HG03095 (cell line): ENCODE measurements around the gene VPS8.

ENCODE experiments used
- ATAC-seq: cut with Tn5 transposase; IDR thresholded peaks from one replicate; pipeline ENCODE4 v1.9.1; 2021; ENCODE audit warnings: moderate library complexity; ENCODE audit not compliant: unreplicated experiment

VPS8 gene

DNA sequence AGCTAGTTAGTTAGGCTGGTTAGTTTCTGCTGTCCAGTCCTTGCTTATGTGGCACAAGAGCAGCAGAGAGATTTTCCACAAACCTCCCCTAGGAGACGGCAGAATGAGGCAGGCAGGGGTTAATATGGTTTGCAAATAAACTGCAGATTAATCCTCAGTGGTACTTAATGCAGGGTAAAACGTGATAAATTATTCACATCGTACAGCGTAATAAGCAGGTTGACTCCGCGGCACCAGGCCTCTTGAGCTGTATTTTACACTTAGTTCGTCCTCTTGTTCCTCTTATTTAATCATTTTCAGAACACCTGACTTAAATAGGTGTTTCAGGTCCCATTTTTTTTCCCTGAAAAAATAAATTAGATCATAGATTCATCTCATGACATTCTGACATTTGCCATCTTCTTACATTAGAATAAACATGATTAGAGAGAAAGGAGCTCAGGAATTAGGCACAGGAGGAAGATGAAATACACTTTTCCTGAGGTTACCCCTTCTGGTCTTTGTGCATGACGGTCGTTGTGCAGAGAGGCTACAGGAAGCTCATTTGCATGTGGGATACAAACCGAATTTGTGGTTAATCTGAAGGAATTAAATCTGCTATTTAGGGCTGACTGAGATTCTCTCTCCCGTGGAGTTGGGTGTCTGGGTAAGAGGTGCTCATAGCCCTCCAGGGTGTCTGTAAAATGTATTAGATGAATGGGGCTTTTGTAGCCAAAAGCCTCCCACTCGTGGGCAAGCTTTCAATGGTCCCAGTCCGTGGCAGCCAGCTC lies 27.1 kb upstream of the VPS8 start:
- no peak for ATAC-seq

DNA sequence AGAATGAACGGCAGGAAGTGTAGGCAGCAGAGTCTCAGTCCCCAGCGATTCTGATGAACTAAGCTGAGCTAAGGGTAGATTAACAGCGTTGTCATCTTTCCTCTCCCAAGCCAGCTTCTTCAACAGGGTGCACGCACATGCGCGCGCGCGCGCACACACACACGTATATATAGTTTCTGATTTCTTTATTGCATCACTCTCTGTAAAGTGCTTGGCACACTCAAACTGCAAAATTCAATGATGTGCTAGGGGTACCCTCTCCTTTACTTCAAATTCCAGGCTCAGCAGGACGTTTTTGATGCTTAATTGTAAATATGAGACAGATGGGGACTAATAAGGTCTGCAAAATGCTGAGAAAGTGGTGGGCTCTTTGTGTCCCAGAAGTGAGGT lies 26.1 kb upstream of the VPS8 start:
- ATAC-seq, result no peak

DNA sequence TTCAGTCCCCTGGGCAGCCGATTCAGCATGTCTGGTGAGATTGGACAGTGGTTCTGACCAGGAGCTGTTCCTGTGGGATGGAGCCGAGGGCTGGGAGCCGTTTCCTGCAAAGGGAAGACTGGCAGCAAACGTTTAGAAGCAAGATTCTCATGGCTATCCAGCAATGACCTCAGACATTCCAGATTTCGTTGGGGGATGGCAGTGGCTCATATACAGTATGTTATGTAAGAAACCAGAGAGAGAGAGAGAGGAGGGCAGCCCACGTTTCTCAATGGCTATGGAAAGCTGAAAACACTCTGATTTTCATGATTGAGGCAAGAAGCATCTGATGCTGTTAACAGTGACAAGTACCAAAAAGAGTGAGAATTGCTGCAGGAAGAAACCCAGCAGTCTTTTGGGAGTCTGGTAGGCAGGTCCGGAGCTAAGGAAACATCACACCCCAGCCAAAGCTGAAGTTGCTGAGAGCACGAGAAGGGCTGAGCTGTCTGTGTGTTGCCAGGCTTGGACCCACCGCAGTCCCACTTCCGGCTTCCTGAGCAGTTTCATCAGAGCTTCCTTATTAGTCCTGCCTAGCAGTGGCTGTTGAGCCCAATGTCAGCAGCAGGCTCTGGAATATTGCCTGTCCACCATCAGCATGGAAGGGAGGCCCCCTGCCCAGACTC lies 25.6 kb upstream of the VPS8 start:
- ATAC-seq, result no peak

DNA sequence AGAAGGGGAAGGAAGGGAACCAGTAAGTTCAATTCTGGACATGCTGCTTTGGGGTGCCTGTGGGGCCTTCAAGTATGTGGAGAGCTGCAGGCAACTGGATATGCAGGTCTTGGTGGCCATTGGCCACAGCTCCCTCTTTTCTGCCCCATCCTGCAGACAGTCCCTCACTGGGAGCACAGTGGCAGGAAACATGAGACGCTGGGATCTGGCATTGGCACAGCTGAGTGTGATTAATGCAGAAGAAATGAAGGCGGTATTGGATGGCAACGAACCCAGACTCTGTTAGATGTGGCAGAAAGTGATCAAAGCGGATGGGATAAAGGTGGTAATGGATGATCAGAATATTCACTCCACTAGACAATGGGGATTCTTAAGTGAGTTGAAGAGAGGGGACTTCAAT lies 23.2 kb upstream of the VPS8 start:
- no peak for ATAC-seq

DNA sequence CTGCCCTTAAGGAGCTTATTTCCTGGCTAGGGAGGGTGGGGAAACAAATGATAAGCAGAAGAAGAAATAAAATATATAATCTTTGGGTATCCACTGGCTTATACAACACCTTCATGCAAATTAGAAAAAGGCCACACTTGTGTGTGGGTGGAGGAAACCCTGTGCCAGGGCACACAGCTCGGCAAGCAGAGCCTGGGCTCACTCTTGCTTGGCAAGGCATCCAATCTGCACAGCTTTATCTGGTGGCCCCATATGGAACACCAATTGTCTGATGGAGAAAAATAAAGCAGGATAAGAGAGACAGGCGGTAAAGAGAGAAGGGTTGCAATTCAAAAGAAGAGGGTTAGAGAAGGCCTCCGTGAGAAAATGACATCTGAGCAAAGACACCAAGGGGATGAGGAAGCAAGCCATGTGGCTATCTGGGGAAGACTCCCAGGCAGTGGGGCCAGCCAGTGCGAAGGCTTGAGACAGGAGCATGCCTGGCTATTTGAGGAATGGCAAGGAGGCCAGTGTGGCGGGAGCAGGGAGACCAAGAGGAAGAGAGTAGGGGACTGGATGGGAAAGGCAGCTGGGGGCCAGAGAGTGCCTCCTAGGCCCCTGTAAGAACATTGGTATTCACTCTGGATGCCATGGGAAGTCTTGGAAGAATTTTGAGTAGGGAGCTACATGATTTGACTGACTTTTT lies 22.5 kb upstream of the VPS8 start:
- ATAC-seq, result no peak

DNA sequence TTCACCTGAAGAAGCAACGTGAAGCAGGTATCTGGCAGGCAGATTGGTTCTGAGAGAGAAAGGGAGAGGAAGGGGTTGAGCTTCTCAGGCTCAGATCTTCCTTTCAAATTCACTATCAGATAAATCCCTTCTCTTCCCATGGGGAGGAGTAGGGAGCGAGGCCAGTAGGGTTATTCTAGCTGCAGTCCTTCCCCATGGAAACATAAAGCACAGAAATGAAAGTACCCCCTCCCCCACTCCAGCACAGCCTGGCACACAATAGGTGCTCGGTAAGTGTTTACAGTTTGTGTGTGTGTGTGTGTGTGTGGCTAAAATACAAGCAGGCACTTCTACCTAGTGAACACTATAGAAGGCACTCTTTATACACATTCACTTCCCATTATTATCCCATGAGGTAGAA lies 20.8 kb upstream of the VPS8 start:
- ATAC-seq, result no peak

DNA sequence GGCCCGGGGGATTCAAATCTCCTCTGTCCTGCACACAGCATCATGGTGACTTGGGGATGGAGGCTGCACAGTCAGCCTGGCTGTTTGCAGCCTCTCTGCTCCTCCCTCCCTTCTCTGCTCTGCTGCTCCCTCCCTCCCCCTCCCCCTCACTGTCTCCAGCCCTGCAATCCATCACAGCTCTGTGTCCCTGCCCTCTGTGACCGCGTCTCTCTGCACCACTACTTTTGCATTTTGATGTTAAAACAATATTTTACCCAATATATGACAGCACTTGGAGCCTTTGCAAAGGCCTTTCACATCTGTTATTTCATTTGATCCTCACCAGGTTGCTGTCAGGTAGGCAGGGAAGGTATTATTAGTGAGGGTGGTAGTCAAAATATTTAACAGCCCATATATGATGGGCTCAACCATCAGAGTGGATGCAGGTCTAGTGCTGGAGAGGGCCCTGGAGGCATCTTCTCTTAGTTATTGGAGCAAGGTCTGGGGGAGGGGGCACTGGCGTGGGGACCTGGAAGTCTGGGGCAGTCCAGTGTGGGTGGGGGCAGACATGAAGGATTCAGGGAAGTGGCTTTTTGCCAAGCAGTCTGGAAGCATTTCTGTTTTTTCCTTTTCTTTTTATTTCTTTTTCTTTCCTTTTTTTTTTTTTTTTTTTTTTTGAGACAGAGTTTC lies 16.3 kb upstream of the VPS8 start:
- ATAC-seq, result no peak

DNA sequence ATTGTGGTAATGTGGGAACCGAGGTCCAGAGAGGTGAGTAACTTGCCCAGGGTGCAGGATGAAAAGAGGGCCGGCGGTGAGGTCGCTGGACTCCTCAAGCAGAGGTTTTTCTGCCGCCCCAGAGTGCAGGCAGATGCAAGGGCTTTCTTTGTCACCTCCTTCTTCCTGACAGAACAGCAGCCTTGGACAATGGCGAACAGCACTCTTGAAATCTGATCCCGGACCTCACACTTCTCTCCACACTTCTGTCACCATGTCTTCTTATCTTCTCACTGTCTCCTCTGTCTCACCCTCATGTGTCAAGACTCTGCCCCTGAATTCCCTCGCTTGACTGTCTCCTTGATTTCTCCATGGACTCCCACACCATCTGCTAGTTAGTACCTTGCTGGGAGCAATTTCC lies 15.4 kb upstream of the VPS8 start:
- no peak for ATAC-seq

DNA sequence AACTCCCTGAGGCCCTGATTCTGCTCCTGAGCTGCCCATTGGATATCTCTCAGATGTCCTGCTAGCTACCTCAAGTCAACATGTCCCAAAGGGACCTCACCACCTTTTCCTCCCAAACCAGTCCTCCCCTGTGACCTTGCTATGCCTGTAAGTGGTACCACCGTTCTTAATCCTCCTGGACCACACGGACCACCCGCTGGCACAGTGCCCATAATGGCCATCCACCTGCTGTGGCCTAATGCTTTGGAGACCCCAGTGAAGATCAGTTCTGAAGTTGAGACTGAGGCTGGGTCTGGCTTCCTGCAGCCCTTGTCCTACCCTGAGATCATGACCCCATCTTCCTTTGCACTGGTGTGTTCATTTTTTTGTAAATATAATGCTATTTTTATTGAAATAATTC lies 15.0 kb upstream of the VPS8 start:
- no peak for ATAC-seq

DNA sequence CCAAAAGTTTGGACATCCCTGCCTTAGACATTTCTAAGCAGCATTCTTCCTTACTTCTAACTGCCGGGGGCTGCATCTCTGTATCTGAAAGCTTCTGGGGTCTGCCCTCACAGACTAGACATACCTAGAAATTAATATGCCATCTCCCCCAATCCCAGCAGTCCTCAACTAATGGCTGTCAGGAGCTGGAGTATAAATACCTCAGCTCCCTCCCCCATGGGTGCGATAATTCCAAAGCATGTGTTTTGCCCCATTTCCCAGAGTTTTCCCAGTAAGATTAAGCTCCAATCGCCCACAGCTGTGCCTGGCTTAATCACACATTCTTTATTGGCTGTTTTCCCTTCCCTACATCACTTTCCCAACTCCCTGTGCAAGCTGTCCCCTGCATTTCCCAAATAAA lies 13.8 kb upstream of the VPS8 start:
- no peak for ATAC-seq

DNA sequence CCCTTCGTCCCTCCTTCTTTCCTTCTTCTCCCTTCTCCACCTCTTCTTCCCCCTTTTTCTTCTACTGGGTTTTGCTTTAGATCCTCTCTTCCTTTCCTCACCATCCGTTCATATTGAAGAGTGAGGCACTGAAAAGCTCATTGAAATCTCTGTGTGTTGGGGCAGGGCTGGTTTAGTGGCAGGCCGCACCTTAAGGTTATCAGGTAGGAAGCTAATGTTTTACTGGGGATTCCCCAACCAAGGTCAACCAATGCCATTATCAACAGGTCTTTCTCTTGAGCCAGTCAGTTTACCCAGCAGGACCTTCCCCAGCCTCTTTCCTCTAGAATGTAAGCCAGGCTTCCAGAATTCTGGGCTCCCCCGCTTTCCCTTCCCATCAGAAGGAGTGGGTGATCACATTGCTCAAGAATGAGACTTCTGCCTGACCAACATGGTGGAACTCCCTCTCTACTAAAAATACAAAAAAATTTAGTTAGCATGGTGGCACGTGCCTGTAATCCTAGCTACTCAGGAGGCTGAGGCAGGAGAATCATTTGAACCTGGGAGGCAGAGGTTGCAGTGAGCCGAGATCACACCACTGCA lies 11.5 kb upstream of the VPS8 start:
- ATAC-seq, result no peak

DNA sequence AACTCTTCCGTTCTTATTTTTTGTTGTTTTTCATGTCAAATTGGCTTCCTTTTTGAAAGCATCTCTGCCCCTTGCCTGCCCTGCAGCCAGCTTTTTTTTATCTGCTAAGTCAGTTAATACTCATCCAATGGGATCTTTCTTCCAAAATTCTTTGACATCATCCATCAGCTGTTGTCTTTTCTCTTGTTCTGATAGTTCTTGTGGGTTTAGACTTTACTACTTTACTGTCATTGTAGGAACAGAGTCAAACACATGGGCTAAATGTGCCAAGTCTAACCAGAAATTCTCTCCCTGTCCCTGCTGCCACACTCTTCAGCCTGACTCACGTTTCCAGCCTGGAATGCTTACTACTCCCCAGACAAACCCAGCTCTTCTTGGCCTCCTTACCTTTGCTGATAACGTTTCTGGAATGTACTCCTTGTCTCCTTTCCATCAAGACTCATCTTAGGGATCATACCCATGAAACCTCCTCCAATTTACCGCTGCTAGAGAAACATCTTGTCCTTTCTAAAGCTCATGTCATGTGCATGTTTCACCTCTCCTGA lies 10.7 kb upstream of the VPS8 start:
- no peak for ATAC-seq

DNA sequence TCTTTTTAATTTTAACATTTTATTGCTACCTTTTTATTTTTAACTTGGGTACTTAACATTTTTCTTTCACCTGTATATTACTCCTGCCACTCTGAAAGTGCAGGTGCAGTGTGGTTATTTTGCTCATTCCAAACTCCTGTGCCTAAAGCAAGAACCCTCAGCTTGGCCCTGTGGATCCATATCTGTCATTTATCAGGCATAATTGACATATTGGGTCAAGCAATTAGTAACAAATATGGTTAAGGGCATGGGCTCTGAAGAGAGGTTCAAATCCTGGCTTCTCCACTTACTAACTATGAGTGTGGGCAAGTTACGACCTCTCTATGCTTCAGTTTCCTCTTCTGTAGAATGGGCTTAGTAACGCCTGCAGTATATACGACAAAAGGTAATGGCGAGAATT lies 9.8 kb upstream of the VPS8 start:
- no peak for ATAC-seq

DNA sequence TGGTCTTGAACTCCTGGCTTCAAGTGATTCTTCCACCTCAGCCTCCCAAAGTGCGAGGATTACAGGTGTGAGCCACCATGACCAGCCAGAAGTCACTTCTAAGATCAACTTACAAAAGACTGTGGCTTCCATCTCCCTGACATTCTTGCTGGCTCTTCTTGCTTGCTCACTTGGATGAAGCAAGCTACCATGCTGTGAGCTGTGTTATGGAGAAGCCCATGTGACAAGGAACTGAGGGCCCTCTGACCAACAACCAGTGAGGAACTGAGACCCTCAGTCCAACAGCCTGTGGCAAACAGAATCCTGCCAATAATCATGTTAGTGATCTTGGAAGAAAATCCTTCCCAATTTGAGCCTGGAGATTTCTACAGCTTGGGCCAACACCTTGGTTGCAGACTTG lies 7.2 kb upstream of the VPS8 start:
- ATAC-seq, result no peak

DNA sequence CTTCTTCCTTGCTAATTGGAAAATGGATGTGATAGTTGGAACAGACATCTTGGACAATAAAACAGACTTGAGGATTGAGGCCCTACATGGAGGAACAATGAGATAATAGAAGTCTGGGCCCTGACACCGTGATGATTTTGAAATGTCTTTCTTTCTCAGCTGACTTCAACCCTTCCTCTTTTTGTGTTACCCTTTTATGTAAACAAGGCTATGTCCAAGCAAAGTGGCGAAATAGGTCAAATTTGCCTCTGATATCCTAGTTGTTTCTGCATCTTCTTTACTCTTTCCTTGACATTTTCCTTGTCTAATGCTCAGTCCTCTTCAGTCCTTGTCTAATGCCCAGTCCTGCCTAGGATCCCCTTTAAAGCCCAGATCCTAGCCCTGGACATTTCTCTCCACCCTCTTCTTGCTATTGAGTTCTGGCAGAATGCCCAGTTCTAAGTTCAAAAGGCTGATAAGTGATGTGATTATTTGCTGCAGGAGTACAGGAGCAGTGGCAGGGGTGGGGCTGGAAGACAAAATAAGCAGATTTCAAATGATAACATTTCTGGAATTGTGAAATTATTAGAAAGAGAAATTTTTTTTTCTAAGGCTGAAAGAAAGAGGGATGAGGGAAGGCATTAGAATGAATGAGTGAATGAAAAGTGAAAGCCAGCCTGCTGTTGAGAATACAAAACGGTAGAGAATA lies 6.5 kb upstream of the VPS8 start:
- no peak for ATAC-seq

DNA sequence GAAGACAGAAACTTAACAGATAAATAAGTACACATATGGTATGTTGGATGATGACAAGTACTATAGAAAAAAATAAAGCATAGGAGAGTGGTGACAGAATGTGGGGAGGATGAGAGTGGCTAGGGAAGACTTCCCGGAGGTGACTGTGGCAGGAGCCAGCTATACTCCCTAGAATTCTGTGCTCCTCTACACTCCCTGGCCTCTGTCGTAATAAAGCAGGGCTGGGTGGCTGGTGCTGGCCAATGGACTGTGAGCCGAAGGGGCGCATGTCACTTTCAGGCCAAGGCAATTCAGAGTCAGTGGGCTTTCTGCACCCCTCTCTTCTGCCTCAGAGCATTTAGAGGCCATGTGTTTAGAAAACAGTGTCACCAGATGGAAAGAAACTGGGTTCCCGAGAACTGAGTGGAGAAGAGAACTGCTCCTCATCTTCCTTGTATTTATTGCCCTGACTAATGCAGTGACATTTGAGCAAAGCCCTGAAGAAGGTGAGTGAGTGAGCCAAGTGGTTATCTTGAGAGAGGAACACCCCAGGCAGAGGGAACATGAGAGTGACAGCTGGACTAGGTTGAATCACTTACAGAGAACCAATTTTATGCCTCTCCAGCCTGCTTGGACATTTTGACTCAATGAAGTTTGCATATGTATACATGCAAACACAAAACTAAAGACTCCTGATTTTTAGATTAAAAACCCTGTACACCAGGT lies 5.2 kb upstream of the VPS8 start:
- no peak for ATAC-seq

DNA sequence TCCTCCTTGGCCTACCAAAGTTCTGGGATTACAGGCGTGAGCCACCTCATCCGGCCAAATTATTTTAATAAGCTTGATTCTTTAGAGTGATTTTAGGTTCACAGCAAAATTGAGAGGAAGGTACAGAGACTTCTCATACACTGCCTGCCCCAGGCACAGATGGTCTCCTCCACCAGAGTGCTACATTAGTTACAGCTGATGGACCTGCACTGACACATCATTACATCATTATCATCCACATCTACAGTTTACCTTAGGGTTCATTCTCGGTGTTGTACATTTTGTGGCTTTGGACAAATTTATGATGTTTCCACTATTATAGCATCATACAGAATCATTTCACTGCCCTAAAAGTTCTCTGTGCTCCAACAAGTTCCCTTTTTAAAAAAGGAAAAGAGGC lies 4.4 kb upstream of the VPS8 start:
- ATAC-seq, result no peak

DNA sequence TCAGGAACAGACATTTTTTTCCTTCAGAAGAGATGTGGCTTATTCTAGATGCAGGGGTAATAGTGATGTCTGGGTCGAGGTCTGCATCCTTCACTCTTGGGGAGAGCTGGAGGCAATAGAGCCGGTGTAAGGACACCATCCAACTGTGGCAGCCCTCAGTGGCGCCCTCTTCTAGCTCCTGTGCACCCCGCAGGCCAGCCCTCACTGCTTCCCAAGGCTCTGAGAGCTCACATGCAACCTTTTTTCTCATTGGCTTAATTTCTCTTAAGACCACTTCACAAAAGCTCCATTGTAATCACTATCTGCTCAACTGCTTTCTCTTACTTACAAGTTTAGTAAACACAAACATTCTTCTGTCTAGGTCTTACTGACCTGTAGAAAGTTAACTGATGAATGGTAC lies 3.9 kb upstream of the VPS8 start:
- no peak for ATAC-seq

DNA sequence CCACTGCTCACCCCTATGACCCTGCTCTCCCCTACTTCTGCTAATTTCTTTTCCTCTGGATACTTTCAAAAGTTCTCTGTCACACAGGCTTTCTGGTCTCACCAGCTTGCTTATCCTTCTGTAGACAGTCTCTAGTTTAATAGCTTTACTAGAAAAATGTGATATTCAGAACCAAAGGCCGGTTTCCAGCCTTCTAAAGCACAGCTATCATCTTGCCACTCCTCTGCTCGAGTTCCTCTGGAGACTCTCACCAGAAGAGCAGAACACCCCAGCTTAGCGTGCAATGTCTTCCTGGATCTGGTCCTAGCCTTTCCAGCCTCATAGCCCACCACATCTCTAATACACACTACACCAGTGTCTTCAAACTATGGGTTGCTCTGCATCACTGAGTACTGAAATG lies 1.8 kb upstream of the VPS8 start:
- ATAC-seq, result no peak

DNA sequence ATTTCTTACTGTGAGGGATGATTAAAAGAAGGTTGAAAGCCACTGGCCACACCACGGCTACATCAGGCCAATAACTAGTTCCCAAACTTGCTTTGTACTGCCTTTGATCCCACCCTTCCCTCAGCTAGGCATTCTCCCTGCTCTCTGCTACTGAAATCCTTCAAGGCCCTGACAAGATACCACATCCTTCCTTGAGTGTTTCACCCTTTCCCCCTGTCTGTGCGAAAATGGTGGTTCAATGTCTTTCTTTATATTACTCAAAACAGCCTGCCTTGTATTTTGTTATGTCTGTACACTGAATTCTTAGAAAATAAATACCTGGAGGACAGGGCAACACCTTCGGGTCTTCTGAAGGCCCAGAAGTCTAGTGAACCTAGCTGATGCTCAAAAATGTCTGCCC lies 932 bp upstream of the VPS8 start:
- ATAC-seq, result no peak
